Psoas muscle (tissue), 8 donors: ENCODE results near the gene BANF1. TPM values are rescaled to one million over a fixed set of nuclear protein-coding genes. Genes with fewer than 3 reads are reported as not detected.

Experiments
- ATAC-seq, 4 donors: fragments of 200-7000 bp; cut with Tn5 transposase; one replicate each; pipeline ENCODE4 v1.9.1; 2020; ENCODE audit warnings: moderate library complexity in 3 of 4, mild to moderate bottlenecking in 2 of 4
- DNase-seq, 2 donors: peaks; one replicate each; pipeline ENCODE4 v3.0.0-alpha.2; 2020
- H3K27ac ChIP-seq: fragments of 200-600 bp; one replicate; pipeline ENCODE4 v1.8.0; 2022
- H3K27me3 ChIP-seq, 3 donors: fragments of 200-600 bp in 1 of 3; one replicate each; pipeline versions ENCODE4 v1.6.1 to v1.8.0; 2013 to 2022; ENCODE audit warnings: low read length in 2 of 3, mild to moderate bottlenecking in 2 of 3, moderate library complexity in 1 of 3; ENCODE audit not compliant: insufficient read depth in 3 of 3
- H3K36me3 ChIP-seq, 2 donors: fragments of 200-600 bp in 1 of 2; one replicate each; pipeline versions ENCODE4 v1.6.1 to v1.8.0; 2013 to 2022; ENCODE audit warnings: low read depth in 1 of 2, mild to moderate bottlenecking in 1 of 2, moderate library complexity in 1 of 2; ENCODE audit not compliant: insufficient read depth in 1 of 2
- H3K4me1 ChIP-seq: fragments of 200-600 bp; one replicate; pipeline ENCODE4 v1.8.0; 2022
- H3K4me3 ChIP-seq: fragments of 200-600 bp; one replicate; pipeline ENCODE4 v1.8.0; 2022; ENCODE audit warnings: mild to moderate bottlenecking
- H3K9me3 ChIP-seq: fragments of 200-600 bp; one replicate; pipeline ENCODE4 v1.8.0; 2022
- CTCF ChIP-seq: fragments of 200-600 bp; IDR thresholded peaks from one replicate; pipeline ENCODE4 v1.8.0; 2022; ENCODE audit warnings: antibody characterized with exemption
- WGBS, 3 donors: extraction: QIAGEN DNeasy Blood & Tissue Kit; methylation state at CpG; one replicate each; pipeline versions ENCODE4 v1.1.6 to v1.1.7; 2013; 5-methylcytosine and 5-hydroxymethylcytosine counted together
- intact Hi-C, 2 donors: fragments of 100-400 bp; cut with DNase I; formaldehyde crosslinking; loops; one replicate each; pipeline versions ENCODE4 v1.11.0 to v1.14.2; 2022
- polyA plus RNA-seq, 3 donors: library from polyadenylated mRNA; stranded (reverse); fragments of 200-250 nt; gene quantifications; one replicate each; pipeline ENCODE4 v1.2.3, GENCODE V29; 2013
- total RNA-seq, 4 donors: library from RNA; stranded (reverse); fragmentation: NEBNext Ultra II Directional in 2 of 4; extraction: Animal tissue kit (Norgen Biotek cat#: 25700) in 2 of 4; gene quantifications; one replicate each; pipeline versions ENCODE4 v1.2.1 to v1.2.4, GENCODE V29; 2021 to 2023
- donor health status: healthy with polysubstance abuse.
- donor health status: DM: no; HTN: no; CAD: no; lungs with moderate emphysema.
- donor health status: Bipolar disorder and iron deficiency.
- donor health status: healthy.
- donor health status: DM: yes; HTN: yes; CAD: no.
- donor health status: DM: no; HTN: no; CAD: no.
- donor health status: DM: no; HTN: no; CAD: no.
- donor health status: DM: yes; HTN: yes; CAD: no.

Gene BANF1
- total and polyA plus RNA-seq, 7 donors, result 251 to 384 (median 329) TPM

- Histone ChIP-seq H3K4me3 (no peak overlapping the region), H3K27ac (no peak overlapping the region), H3K36me3 (peaks cover 11 to 59% of the 10 kb centered on the region in 2 donors), H3K27me3 (no peaks in the 10 kb centered on the region), H3K4me1 (peaks cover 33% of the 10 kb centered on the region), H3K9me3 (no peaks in the 10 kb centered on the region)
- TF ChIP-seq CTCF, result no peak
- intact Hi-C loops, result loop anchor here (5.0 kb wide), 2 partner anchors 37 to 78 kb away; partner anchors contain the start of genes FIBP (in 2 of the 2), BANF1 (in 1 of the 2) and EIF1AD (in 1 of the 2)
- 78 to 90% (median 87%) methylated on average over 8 to 10 of the region's 10 CpGs for WGBS, 3 donors
- DNase-seq (no peak), ATAC-seq (no peak)
These were observed 37.4 kb upstream of the BANF1 start for GRCh38 chr11:65964906-65965305.

- H3K9me3 ChIP-seq, result no peaks in the 10 kb centered on the region
- intact Hi-C loops, result loop anchor here in 1 of 2 donors (2.0 kb wide), 1 partner anchor 47 kb away; the partner anchor contains the start of genes C11orf68 and DRAP1
- peaks cover 33% of the 10 kb centered on the region for H3K4me1 ChIP-seq
- 92 to 95% (median 94%) methylated on average over 36 of the region's 36 CpGs for WGBS, 3 donors
- no peak overlapping the region for H3K27ac ChIP-seq
- no peak for TF ChIP-seq CTCF
- ATAC-seq, result no peak
- no peak overlapping the region for H3K4me3 ChIP-seq
- H3K27me3 ChIP-seq, result no peaks in the 10 kb centered on the region
- DNase-seq, result no peak
- peaks cover 11 to 66% of the 10 kb centered on the region in 2 donors for H3K36me3 ChIP-seq
These were observed 36.1 kb upstream of the BANF1 start for GRCh38 chr11:65965986-65966762.

- H3K9me3 ChIP-seq, result no peaks in the 10 kb centered on the region
- TF ChIP-seq CTCF, result no peak
- H3K4me1 ChIP-seq, result peaks cover 32% of the 10 kb centered on the region
- DNase-seq (no peak), ATAC-seq (no peak)
- 88 to 92% (median 90%) methylated on average over 24 to 30 of the region's 30 CpGs for WGBS, 3 donors
- no peak overlapping the region for H3K27ac ChIP-seq
- peaks cover 11 to 75% of the 10 kb centered on the region in 2 donors for H3K36me3 ChIP-seq
- intact Hi-C loops, result loop anchor here in 1 of 2 donors (2.0 kb wide), 1 partner anchor 49 kb away; the partner anchor contains the start of genes C11orf68 and DRAP1
- H3K27me3 ChIP-seq, result no peaks in the 10 kb centered on the region
- H3K4me3 ChIP-seq, result no peak overlapping the region
These were observed 34.9 kb upstream of the BANF1 start for GRCh38 chr11:65967329-65967934.

- no peak for DNase-seq
- H3K9me3 ChIP-seq, result no peaks in the 10 kb centered on the region
- H3K4me3 ChIP-seq, result peak overlapping the region; percentile 5
- 45 to 65% (median 51%) methylated on average over 15 of the region's 15 CpGs for WGBS, 3 donors
- peak; percentile 82 to 93 (median 88) for ATAC-seq
- no peaks in the 10 kb centered on the region for H3K27me3 ChIP-seq
- intact Hi-C loops, result no loop called here
- peaks cover 11 to 88% of the 10 kb centered on the region in 2 donors for H3K36me3 ChIP-seq
- H3K4me1 ChIP-seq, result peaks cover 18% of the 10 kb centered on the region
- peak; percentile 26 for TF ChIP-seq CTCF
- H3K27ac ChIP-seq, result peak overlapping the region; percentile 77
These were observed 33.5 kb upstream of the BANF1 start for GRCh38 chr11:65968600-65969482.
